ENCODE data around the gene KRI1. TPM values are rescaled to one million over a fixed set of nuclear protein-coding genes. Genes with fewer than 3 reads are reported as not detected.

Gene KRI1
- total RNA-seq, 1 experiment from 2014 or later = 57.4 TPM

DNA sequence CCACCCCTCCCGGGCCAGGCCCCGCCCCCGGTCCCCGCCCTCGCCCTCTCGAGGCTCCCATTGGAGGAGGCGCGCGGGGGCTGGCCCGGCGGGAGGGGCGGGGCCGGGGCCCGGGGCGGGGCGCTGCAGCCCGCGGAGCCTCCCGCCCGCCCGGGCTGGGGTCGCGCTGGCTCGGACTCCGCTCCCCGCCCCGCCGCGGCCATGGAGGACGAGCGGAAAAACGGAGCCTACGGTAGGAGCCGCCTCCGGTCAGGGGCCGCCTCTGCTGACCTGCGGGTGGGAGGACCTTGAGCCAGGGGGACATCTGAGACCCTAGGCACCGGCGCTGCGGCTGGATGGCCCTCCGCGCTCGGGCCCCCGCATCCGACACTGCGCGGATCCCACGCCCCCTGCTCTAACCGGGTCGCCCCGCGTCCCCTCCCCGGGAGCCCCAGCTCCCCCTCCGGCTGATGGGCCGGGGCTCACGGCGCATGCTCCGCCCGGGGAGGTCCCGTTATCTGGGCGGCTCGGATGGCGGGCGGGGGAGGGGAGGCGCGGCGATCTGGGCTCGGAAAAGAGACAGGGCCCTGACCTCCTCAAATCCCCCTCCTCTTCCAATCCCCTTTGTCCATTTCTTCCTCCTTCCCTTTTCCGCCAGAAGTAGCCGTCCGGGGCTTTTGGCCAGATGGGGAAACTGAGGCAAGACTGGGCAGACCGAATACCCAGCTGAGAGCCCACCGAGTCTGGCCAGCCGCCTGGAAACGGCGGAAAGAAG lies 36.7 kb upstream of the KRI1 start:
- H3K79me1 ChIP-seq (ENCODE audit: insufficient read depth, low read depth, low read length, poor library complexity, severe bottlenecking) = no peaks in the 10 kb centered on the region
- H3K56ac ChIP-seq (ENCODE audit: insufficient read length, low read depth, low read length) = no peak overlapping the region
- peak overlapping the region; percentile 95 for H3K14ac ChIP-seq (ENCODE audit: insufficient read depth, low read length)
- H3K9ac ChIP-seq (ENCODE audit: extremely low read depth, insufficient read length, low read length) = peak overlapping the region; percentile 72
- H3K4me1 Mint-ChIP-seq = peaks cover 16 to 18% of the 10 kb centered on the region in 2 experiments
- H3K4me3 Mint-ChIP-seq = peak overlapping the region; percentile 77 to 90
- H3K27ac ChIP-seq (ENCODE audit: insufficient read length, low read depth, low read length) = no peak overlapping the region
- no peaks in the 10 kb centered on the region; the same call in 1 of the 2 replicates for H3K79me2 ChIP-seq (ENCODE audit: insufficient read depth, low read length)
- H3K36me3 Mint-ChIP-seq (ENCODE audit: insufficient read depth in 1 of 3, low read depth in 3 of 3) = no peaks in the 10 kb centered on the region; a peak in 1 of 7 replicates
- no peak overlapping the region for H2AK5ac ChIP-seq (ENCODE audit: insufficient read length, low read length)
- H3K18ac ChIP-seq (ENCODE audit: insufficient read length, low read depth, low read length) = peak overlapping the region; percentile 93
- H2AFZ ChIP-seq (ENCODE audit: low read length) = no peak overlapping the region
- H2BK15ac ChIP-seq (ENCODE audit: low read depth, low read length) = no peak overlapping the region
- peak overlapping the region in 1 of 3 experiments; percentile 74; a peak in 2 of 7 replicates for H3K27ac Mint-ChIP-seq
- no peaks in the 10 kb centered on the region for H3K27me3 ChIP-seq (ENCODE audit: insufficient read depth, low read length)
- peaks cover 8% of the 10 kb centered on the region for H3K27me3 Mint-ChIP-seq (ENCODE audit: low read depth)
- no peak overlapping the region for H4K5ac ChIP-seq (ENCODE audit: insufficient read length, low read depth, low read length)
- no peaks in the 10 kb centered on the region for H4K20me1 ChIP-seq (ENCODE audit: control insufficient read depth, insufficient read depth, insufficient read length)
- H3K9me3 Mint-ChIP-seq = no peaks in the 10 kb centered on the region
- no peak overlapping the region for H2BK5ac ChIP-seq (ENCODE audit: insufficient read length, low read length)
- no peak overlapping the region for H4K8ac ChIP-seq (replicated peaks; ENCODE audit: insufficient read length, low read depth, low read length)
- no peak overlapping the region for H3K4ac ChIP-seq (ENCODE audit: low read depth, low read length)
- no peak overlapping the region for H3K23ac ChIP-seq (ENCODE audit: insufficient read length, low read depth, low read length)
- no peak overlapping the region for H3T11ph ChIP-seq (ENCODE audit: low read length)
- H2BK120ac ChIP-seq (ENCODE audit: low read depth, low read length, poor library complexity, severe bottlenecking) = no peak overlapping the region
- TF ChIP-seq, protein P1, sequence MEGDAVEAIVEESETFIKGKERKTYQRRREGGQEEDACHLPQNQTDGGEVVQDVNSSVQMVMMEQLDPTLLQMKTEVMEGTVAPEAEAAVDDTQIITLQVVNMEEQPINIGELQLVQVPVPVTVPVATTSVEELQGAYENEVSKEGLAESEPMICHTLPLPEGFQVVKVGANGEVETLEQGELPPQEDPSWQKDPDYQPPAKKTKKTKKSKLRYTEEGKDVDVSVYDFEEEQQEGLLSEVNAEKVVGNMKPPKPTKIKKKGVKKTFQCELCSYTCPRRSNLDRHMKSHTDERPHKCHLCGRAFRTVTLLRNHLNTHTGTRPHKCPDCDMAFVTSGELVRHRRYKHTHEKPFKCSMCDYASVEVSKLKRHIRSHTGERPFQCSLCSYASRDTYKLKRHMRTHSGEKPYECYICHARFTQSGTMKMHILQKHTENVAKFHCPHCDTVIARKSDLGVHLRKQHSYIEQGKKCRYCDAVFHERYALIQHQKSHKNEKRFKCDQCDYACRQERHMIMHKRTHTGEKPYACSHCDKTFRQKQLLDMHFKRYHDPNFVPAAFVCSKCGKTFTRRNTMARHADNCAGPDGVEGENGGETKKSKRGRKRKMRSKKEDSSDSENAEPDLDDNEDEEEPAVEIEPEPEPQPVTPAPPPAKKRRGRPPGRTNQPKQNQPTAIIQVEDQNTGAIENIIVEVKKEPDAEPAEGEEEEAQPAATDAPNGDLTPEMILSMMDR (conservative IDR thresholded peaks at IDR 0.05) = no peak
- no peak overlapping the region for H2BK20ac ChIP-seq (ENCODE audit: low read depth, low read length, poor library complexity, severe bottlenecking)
- no peaks in the 10 kb centered on the region for H3K9me3 ChIP-seq (ENCODE audit: control insufficient read depth, low read depth, low read length)
- peak overlapping the region; percentile 91 for H3K4me2 ChIP-seq (ENCODE audit: insufficient read depth, insufficient read length, low read length)
- no peak overlapping the region for H2BK12ac ChIP-seq (ENCODE audit: insufficient read length, low read depth, low read length)
- DNase-seq = peak; percentile 86
- no peaks in the 10 kb centered on the region for H3K4me1 ChIP-seq (ENCODE audit: insufficient read depth, low read length)
- no CpG with 5 or more reads among the region's 76 CpGs for WGBS (ENCODE audit: extremely low coverage, insufficient read length, low lambda C conversion rate)
- no peak overlapping the region for H4K91ac ChIP-seq (ENCODE audit: insufficient read length, low read depth, low read length)
- H3K23me2 ChIP-seq (ENCODE audit: insufficient read length, low read depth, low read length, poor library complexity, severe bottlenecking) = peaks cover 11% of the 10 kb centered on the region
